ENCODE measurements around the gene YOD1. TPM values are rescaled to one million over a fixed set of nuclear protein-coding genes. Genes with fewer than 3 reads are reported as not detected.

YOD1 gene
- total and polyA plus RNA-seq, 8 donors: 7.3 to 15.0 (median 13.0) TPM

DNA sequence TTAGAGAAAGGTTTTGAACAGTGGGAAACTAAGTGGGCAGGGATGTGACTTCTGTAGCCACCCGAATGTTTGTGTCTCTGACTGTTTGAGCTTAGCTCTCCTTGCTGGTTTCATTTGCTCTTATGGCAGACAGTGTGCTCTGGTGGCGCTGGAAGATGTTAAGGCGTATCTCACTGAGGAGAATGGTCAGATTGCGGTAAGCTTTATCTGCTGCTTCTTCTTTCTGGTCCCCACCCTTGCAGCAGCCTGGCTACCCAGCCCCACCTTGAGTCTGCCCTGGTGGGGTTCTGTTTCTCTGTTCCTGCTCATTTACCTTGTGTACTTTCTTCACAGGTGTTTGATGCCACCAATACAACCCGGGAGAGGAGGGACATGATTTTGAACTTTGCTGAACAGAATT is 12.0 kb upstream of the YOD1 start:
- no peak overlapping the region for H3K4me3 ChIP-seq
- H3K27me3 ChIP-seq: no peaks in the 10 kb centered on the region
- H3K4me1 ChIP-seq: peaks cover 0 to 14% of the 10 kb centered on the region in 2 donors
- no peaks in the 10 kb centered on the region for H3K9me3 ChIP-seq
- TF ChIP-seq, protein P1, sequence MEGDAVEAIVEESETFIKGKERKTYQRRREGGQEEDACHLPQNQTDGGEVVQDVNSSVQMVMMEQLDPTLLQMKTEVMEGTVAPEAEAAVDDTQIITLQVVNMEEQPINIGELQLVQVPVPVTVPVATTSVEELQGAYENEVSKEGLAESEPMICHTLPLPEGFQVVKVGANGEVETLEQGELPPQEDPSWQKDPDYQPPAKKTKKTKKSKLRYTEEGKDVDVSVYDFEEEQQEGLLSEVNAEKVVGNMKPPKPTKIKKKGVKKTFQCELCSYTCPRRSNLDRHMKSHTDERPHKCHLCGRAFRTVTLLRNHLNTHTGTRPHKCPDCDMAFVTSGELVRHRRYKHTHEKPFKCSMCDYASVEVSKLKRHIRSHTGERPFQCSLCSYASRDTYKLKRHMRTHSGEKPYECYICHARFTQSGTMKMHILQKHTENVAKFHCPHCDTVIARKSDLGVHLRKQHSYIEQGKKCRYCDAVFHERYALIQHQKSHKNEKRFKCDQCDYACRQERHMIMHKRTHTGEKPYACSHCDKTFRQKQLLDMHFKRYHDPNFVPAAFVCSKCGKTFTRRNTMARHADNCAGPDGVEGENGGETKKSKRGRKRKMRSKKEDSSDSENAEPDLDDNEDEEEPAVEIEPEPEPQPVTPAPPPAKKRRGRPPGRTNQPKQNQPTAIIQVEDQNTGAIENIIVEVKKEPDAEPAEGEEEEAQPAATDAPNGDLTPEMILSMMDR (IDR thresholded peaks at IDR 0.05): no peak
- ATAC-seq: no peak
- no peak for DNase-seq
- H3K36me3 ChIP-seq: peaks cover 0 to 66% of the 10 kb centered on the region in 2 donors
- H3K27ac ChIP-seq: no peak overlapping the region
- intact Hi-C loops (cut with DNase I): no loop called here

DNA sequence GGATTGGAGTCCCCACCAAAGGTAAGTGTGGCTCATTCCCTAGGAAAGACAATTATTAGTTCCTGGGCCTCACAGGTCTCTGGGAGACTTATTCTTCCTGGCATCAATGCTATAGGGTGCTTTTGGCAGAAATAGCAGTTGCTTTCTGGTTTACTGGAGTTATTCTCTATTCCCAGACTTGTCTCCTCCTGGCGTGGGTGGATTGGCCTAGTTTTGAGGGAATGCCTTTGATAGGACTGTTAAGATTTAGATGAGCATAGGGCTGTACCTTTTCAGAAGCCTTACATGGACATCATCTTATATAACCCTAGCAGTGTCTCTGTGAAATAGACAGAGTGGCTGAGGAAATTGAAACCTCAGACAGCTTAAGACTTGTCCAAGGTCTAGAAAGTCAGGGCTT is 11.1 kb upstream of the YOD1 start:
- TF ChIP-seq, protein P1 (IDR thresholded peaks at IDR 0.05): no peak
- Histone ChIP-seq H3K9me3 (no peaks in the 10 kb centered on the region), H3K4me3 (no peak overlapping the region), H3K36me3 (peaks cover 0 to 57% of the 10 kb centered on the region in 2 donors), H3K27me3 (no peaks in the 10 kb centered on the region), H3K27ac (no peak overlapping the region), H3K4me1 (peaks cover 0 to 14% of the 10 kb centered on the region in 2 donors)
- DNase-seq (no peak), ATAC-seq (no peak)
- intact Hi-C loops (cut with DNase I): no loop called here

DNA sequence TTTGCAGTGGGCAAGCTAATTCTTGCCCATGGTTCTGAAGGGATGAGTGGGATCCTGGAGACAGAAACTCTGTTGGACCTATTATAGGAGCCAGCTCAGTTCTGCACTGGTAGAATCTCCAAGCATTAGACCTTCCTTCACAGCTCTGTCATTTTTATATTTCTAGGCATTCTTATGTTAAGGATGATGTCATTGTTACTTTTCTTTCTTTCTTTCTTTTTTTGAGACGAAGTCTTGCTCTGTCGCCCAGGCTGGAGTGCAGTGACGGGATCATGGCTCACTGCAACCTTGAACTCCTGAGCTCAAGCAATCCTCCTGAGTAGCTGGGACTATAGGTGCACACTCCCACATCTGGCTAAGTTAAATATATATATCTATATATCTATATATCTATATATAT is 9.6 kb upstream of the YOD1 start:
- no peaks in the 10 kb centered on the region for H3K9me3 ChIP-seq
- peaks cover 0 to 43% of the 10 kb centered on the region in 2 donors for H3K36me3 ChIP-seq
- no peak for ATAC-seq
- H3K27ac ChIP-seq: peak overlapping the region in 1 of 2 donors; percentile 76
- TF ChIP-seq, protein P1 (IDR thresholded peaks at IDR 0.05): no peak
- intact Hi-C loops (cut with DNase I): no loop called here
- DNase-seq: no peak
- no peaks in the 10 kb centered on the region for H3K27me3 ChIP-seq
- peaks cover 0 to 25% of the 10 kb centered on the region in 2 donors for H3K4me1 ChIP-seq
- no peak overlapping the region for H3K4me3 ChIP-seq

DNA sequence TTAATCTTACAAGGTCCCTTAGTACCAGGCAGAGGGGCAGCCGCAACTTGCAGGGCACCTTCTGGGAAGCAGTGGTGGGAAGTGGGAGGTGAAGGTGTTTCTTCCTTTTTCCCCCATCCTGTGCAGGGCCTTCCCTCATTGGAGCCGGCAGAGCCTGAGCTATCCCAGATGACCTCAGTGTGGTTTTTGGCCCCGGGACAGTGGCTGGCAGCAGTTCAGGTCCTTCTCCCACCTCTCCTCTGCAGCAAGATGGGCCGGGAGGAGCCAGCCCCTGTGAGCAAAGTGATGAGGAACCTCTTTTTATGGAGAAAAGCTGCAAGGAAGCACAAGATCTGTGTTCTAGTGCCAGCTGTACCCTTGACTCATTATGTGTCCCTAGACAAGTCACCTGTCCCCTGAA is 8.9 kb upstream of the YOD1 start:
- no peak for DNase-seq
- Histone ChIP-seq H3K4me3 (no peak overlapping the region), H3K36me3 (peaks cover 0 to 36% of the 10 kb centered on the region in 2 donors), H3K4me1 (peaks cover 0 to 28% of the 10 kb centered on the region in 2 donors), H3K27me3 (no peaks in the 10 kb centered on the region), H3K27ac (peak overlapping the region in 1 of 2 donors; percentile 76), H3K9me3 (no peaks in the 10 kb centered on the region)
- TF ChIP-seq, protein P1 (IDR thresholded peaks at IDR 0.05): no peak
- intact Hi-C loops (cut with DNase I): no loop called here
- ATAC-seq: no peak

DNA sequence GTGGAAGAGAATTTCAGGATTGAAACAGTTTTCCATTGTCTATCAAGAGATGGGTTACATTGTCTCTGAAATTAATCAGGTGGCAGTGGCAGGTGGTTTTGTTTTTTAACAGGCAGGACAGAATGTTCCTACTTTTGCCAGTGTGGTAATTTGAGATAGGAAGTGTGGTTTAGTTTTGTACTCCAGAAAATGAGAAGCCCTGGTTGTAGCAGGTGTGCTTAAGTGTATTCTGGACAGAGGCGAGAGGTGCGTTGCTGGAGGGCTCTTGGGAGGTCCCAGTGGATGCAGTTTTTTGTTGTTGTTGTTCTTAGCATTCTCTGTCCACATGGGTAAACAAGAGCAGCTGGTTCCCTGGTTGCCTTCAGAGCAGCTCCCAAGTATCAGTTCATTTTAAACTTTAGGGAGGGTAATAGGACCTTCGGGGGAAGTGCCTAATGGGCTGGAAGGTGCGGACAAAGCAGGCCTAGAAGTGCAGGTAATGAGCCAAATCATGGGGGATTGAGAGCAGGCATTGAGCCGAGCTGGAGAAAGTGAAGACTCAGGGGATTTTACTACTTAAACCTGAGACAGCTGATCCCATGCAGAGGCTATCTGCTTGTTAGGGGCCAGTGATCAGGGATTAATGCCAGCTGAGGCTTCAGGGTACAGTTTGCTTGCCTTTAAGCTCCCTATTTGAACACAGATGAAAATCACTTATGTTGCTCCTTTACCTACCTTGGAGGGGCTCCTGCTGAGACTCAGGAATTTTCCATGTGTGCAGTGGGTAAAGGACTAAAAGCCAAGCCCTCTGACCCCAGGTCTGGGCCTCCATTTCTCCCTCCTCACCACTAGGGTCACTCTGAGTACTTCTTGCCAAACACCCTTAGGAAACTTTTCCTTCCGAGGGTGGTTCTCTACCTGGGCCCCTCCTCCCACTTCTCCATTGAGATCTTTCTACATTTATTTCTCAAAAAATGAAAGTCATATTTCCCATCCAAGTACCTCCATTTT is 8.2 kb upstream of the YOD1 start:
- DNase-seq (no peak), ATAC-seq (peak; percentile 23)
- Histone ChIP-seq H3K4me1 (peaks cover 3 to 35% of the 10 kb centered on the region in 2 donors), H3K4me3 (no peak overlapping the region), H3K27ac (peak overlapping the region in 1 of 2 donors; percentile 76), H3K36me3 (peaks cover 0 to 29% of the 10 kb centered on the region in 2 donors), H3K9me3 (no peaks in the 10 kb centered on the region), H3K27me3 (no peaks in the 10 kb centered on the region)
- intact Hi-C loops (cut with DNase I): no loop called here
- TF ChIP-seq, protein P1 (IDR thresholded peaks at IDR 0.05): no peak
